ENCODE results near the gene MMP1.

The MMP1 gene

DNA sequence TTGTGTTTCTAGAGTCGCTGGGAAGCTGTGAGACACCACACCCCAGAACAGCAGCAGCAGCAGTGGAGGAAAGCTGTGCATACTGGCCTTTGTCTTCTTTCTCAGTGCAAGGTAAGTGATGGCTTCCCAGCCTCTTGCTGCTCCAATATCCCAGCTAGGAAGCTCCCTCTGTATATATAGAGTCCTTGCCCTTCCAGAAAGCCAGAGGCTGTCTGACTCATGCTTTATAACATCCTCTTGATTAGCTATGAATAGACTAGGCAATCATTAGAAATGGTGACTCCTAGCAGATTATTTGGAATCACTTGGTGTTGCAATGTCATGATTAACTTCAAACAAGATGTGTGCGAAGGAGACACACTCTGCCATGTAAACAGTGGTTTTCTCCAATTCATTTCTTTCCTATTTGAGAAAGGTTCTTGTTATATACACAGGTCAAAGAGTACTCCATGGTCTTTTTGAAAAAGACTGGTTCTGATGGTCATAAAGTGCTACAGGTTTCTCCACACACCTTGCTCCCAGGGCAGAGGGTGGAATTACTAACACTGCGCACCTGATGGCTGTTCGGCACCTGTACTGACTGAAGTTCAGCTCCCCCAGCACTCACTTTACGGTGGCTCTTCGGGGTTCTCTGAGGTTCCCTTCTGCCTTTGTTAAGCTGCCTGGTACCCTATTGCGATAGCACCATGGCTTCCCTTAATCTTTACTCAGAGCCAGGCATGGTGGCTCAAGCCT is at the start of gene MMP1:
TSS of gene MMP1 (minus strand) at position 149 of the 735 bp plus-strand sequence. CDS start at position 81, 68 bp downstream.
- DNase-seq (ENCODE audit: low read depth in 2 of 2, low spot score in 1 of 2), result no peak

DNA sequence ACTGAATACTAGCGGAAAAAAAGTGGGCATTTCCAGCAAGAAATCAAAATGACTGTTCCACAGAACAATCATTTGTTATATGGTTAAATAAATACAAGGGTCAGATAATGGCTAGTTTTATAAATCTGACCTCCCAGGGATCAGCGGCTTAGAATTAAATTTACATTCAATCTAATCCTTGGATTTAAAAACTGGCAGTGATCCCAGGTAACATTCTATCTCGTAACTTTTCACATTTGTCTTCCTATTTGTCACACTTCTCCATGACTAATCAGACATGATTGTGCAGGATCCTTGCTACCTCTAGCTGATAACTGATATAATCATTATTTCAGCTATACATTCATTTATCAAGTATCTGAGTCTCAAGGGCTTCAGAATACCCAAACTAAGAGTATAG is 48.3 kb upstream of the MMP1 start:
- DNase-seq (ENCODE audit: low read depth in 2 of 2, low spot score in 1 of 2), result no peak

DNA sequence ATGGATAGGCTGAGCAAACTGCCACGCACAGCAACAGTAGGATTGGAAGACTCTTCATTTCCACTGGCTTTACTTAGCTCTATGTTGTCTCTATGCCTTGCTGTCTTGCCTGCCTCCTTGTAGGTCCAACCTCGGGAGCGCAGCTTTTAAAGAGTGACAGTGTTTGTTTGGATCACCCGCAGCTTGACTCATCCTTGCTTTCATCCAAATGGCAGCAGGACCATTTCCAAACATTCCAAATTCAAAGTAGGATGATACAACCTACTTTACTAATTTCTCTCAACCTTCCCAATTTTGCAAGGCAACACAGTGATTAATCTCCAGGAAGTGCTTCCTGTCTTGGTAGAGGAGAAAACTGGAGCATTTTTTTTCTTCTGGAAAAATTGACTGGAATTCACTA is 45.5 kb upstream of the MMP1 start, which contains the start of gene MMP3:
TSS of gene MMP3 (minus strand) at position 121 of the 400 bp plus-strand sequence. CDS start at position 58, 63 bp downstream.
- DNase-seq (ENCODE audit: low read depth in 2 of 2, low spot score in 1 of 2), result no peak

DNA sequence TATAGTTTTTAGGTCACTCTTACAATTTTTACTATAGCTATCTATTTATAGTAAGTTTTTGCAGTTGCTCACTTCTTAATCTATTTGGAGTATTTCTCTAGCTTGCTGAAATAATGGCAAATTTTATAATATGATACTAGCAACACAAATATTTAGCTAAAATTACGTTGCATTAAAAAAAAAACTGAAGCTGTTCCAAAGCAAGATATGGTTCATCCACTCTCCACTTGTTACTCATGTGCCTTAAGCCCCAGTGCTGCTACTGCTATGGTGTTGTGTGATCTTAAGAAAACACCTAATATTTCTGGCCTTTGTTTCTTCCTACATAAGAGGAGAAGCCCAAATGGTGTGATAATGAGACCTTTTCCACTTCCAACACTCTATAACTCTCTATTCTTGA is 45.0 kb upstream of the MMP1 start:
- DNase-seq (ENCODE audit: low read depth in 2 of 2, low spot score in 1 of 2), result no peak

DNA sequence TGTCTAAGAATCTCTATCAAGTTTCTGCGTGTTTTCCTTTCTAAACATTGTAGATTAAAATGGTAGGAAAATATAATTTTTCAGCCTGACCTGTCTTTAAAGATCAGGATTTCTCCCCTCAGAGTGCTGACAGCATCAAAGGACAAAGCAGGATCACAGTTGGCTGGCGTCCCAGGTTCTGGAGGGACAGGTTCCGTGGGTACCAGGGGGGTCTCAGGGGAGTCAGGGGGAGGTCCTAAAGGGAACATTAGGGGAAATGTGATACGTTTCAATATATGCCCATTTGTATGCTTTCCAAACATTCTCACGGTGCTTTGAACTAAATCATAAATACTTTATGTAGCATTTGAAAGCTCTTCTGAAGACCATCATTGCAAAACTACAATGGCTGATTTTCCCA is 42.1 kb upstream of the MMP1 start:
- DNase-seq (ENCODE audit: low read depth in 2 of 2, low spot score in 1 of 2), result no peak

DNA sequence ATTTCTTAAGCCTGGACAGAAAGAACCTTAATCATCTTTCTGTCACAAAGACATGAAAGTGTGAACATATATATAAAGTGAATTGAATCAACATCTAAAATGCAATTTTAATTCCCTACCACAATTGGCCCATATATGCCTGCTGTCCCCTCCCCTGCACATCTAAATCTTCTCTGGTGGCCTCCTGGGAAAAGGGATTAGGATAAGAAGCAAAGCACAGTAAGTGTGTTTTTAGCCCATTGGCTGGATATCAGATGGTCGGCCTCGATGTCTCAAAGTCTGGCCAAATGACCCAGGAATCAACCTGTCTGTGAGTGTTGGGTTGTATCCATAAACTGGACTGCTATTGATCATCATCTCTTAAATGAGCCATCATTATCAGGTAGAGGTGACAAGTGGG is 39.7 kb upstream of the MMP1 start:
- DNase-seq (ENCODE audit: low read depth in 2 of 2, low spot score in 1 of 2), result no peak

DNA sequence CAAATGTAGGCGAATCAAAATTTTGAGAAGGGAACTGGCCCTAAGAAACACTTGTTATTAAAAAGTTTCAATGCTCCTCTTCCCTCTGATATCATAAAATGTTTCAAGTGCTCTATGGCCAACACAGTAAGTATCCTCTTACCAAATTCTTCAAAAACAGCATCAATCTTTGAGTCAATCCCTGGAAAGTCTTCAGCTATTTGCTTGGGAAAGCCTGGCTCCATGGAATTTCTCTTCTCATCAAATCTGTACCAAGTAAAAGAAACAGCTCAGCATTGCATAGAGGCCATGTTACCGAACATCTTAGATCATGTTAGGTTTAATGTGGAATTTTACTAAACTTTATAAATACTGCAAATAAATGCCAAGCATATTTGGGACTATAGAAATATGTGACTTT is 39.2 kb upstream of the MMP1 start:
- DNase-seq (ENCODE audit: low read depth in 2 of 2, low spot score in 1 of 2), result no peak

DNA sequence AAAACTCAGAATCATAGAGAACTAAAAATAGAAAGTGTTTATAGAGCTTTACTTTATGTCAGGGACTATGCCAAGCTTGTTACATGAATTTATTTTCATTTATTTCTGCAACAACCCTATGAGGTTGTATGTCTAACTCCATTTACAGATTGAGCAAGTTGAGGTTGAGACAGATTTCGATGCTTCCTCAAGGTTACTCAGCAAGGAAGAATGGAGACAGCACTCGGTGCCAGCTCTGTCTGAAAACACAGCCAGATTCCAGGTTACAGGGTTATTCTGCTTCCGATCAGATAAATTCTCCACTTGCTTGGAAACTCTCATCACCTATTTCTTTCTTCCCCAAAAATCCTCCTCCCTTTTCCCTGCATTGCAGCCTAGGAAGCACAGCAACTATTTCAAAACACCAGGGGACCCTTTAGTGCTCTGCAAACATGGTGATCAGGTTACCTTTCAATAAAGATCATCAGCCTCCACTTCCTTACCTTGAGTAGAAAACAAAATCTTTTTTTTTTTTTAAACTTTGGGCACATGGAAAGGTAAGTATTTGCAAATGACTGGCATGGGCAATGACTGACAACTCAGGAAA is 38.4 kb upstream of the MMP1 start:
- DNase-seq (ENCODE audit: low read depth in 2 of 2, low spot score in 1 of 2), result no peak

DNA sequence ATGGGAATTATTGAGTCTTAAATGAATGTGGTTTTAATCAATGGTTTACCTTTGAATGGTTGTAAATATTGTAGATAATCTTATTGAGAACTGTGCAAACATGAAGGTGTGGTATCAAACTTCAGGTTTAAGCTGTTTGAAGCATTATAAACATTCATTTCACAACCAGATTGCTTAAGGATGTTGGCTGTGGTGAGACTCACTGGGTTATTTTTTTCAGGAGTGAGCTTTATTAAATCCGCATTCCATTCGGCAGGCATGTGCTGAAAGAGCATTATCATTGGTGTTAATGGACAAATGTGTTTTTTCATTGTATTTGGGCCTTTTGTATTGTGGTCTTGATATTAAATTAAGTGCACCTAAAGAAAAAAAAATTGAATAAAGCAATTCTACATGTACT is 35.8 kb upstream of the MMP1 start:
- DNase-seq (ENCODE audit: low read depth in 2 of 2, low spot score in 1 of 2), result no peak

DNA sequence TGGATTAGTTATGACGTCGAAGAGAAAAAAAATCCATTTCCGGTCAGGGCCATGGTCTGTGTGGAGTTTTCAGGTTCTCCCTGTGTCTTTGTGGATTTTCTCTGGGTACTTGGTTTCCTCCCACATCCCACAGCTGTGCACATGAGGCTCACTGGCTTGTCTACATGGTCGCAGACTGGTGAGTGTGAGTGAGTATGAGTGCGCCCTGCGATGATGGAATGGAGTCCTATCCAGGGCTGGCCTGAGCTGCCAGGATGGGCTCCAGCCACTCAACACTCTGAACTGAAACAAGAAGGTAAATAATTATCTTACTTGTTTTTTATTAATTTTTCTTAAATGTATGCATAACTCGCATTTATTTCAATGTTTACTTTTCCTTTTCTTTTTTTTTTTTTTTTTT is 34.7 kb upstream of the MMP1 start:
- no peak for DNase-seq (ENCODE audit: low read depth in 2 of 2, low spot score in 1 of 2)

DNA sequence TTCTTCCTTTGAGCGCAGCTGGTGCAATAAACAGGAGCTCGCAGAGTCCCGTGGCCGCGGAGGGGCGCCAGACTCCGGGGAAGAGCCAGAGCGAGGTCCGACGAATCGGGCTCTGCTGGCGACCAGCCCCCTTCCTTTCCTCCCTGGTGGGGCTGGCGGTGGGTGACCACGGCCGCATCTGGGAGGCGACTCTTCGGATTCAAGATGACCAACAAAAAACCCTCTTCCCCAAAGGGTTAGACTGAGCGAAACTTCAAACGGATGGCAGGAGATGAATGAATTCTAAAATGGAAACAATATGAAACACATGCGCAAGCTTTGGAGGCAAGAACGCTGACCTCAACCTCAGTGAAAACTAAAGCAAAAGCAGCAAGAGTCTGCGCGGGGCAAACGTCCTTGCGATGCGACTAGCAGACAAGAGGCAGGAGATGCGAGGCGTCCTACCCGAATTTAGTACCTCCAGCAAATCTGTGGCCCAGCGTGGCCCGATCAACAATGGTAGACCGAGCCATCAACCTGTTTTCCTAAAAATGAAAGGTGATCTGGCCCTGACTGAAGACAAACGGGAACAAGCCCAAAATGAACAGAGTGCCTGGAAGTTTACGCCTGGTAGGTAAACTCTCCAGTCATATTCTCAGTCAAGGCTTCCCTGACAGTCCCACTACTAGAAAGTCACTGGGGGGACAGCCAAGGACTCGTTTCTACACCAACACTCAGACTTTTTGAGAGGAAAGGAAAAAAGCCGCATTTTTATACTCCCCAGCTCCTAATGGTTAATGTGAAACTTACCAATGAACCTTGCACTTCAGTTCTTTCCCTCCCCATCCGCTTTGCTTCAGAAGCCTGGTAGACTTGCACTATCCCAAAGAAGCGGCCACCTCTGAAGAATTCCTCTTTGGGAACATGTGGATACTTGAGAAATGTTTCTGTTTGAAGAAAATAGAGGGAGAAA is 33.8 kb upstream of the MMP1 start:
- DNase-seq (ENCODE audit: low read depth in 2 of 2, low spot score in 1 of 2), result no peak

DNA sequence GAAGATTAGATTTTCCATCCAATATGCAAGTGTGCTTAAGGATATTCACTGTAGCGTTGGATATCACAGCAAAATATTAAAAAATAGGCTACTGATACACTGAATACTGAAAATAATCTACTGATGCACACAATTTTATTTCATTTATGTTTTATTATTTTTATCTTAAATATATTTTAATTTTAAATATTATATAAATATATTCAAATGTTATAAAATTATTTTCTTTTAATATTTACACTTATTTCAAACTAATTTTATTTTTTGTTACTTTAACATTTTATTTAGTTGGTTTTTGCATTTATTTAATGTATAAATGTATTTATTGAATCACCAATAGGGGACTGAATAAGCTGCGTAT is 33.1 kb upstream of the MMP1 start:
- DNase-seq (ENCODE audit: low read depth in 2 of 2, low spot score in 1 of 2), result no peak

DNA sequence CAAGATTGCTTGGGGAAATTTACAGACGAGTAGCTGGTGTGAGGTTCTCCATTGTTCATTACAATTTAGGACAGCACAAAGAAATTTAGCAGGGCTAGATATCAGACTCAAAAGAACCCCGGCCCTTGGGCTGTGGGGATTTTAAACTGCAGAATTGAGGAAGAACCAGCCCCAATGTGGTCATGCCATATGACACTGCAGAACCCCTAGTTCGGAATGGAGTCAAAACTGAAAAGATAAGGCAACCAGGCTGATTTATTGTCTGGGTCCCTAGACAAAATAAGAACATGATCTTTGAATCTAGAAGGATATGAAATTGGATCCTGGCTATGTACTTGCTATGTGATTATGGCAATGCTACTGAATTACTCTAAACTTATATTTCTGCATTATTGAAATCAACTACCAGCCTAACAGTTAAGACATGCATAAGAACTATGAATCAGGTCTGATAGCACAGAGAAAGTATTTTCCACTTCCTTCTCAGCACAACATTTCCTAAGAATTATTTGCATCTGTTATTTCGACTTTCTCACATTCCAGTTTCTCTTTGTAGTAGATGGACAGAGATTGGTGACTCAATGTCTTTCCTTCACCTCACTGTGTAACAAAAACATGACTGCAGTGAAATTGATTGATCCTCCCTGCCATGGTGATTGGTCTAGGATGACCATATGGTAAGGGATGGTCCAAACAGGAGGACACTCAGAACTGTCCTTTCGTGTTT is 32.2 kb upstream of the MMP1 start:
- DNase-seq (ENCODE audit: low read depth in 2 of 2, low spot score in 1 of 2), result no peak

DNA sequence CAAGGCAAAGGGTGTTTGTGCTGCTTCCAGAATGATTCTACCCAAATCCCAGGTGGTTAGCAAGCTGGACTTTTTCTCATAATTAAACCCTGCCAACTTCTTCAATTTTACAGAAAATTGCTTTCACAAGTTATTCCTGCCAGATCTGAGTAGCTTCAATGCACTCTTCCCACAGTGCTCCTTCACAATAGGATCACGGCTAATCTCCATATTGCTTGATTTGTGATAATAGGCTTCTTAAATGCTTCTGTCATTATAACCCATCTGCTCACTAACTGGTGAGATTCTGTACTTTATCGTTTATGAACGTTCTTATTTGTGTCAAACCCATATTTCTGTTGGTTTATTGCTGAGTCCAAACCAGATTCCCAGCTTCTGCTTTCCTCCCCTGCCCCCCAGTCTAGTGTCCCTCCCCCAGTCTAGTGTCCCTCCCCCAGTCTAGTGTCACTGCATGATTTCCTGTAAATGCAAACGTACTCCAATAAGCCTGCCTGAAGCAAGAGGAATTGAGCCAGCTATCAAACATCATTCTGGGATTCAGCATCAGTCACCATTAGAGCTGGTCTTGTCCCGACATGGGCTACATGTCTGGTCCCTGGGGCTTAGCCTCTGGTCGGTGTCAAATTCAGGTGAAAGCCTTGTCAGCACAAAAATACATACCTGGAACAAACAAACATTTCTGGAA is 31.5 kb upstream of the MMP1 start:
- DNase-seq (ENCODE audit: low read depth in 2 of 2, low spot score in 1 of 2), result no peak

DNA sequence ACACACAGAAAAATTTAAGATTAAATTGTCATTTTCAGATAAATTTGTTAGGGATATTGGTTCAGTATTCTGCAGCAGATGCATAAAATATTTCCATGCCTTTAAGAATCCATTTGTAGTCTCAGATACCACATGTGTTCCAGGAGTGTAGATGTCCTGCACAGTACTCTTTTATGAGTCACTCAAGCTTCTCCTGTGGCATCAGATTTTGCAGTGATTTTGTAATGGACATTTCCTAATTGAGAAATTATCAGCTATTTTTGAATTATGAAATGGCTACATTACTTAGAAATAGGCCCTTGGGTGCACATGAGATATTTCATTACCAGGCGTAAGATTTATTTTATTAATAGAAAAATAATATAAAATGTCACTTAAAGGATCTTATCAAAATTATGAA is 26.6 kb upstream of the MMP1 start:
- no peak for DNase-seq (ENCODE audit: low read depth in 2 of 2, low spot score in 1 of 2)

DNA sequence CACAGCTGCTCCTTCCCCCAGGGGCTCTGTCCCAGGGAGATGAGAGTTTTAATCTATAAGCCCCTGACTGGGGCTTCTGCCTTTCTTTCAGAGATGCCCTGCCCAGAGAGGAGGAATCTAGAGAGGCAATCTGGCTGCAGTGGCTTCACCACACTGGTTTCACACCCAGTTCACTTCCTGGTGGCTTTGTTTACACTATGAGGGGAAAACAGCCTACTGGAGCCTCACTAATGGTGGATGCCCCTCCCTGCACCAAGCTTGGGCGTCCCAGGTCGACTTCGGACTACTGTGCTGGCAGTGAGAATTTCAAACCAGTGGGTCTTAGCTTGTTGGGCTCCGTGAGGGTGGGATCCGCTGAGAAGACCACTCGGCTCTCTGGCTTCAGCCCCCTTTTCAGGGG is 21.5 kb upstream of the MMP1 start:
- no peak for DNase-seq (ENCODE audit: low read depth in 2 of 2, low spot score in 1 of 2)

DNA sequence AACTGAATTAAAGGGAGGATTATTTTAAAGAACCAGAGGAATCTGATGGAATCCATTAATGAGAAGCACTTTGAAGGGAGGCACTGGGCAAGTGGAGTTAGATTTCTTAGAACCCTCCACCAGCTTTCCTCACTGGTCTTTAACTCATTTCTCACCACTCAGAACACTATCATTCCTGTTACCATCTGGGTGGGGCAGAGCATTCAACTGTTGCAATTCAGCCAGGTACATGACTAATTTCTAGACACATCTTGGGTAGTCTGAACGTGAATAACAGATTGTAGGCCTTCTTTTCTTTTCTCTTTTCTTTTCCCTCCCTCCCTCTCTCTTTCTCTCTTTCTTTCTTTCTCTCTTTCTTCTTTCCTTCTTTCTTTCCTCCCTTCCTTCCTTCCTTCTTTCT is 15.5 kb upstream of the MMP1 start:
- no peak for DNase-seq (ENCODE audit: low read depth in 2 of 2, low spot score in 1 of 2)

DNA sequence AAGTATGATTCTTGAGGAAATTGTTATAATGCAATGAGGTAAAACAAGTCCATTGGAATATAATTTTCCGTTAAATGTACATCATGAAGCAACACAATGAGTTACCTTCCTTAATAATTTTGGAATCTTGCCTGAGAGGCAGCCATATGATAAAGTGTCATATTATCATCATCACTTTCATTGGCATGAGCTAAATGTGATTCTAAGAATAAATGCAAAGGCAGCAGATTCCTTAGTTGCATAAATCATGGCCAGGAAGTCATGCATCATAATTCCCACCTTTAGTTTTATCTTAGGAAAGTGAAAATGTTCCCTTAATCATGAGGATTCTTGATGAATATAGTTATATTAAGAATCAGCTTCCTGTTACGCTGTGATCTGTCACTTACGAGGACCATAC is 14.2 kb upstream of the MMP1 start:
- DNase-seq (ENCODE audit: low read depth in 2 of 2, low spot score in 1 of 2), result no peak

DNA sequence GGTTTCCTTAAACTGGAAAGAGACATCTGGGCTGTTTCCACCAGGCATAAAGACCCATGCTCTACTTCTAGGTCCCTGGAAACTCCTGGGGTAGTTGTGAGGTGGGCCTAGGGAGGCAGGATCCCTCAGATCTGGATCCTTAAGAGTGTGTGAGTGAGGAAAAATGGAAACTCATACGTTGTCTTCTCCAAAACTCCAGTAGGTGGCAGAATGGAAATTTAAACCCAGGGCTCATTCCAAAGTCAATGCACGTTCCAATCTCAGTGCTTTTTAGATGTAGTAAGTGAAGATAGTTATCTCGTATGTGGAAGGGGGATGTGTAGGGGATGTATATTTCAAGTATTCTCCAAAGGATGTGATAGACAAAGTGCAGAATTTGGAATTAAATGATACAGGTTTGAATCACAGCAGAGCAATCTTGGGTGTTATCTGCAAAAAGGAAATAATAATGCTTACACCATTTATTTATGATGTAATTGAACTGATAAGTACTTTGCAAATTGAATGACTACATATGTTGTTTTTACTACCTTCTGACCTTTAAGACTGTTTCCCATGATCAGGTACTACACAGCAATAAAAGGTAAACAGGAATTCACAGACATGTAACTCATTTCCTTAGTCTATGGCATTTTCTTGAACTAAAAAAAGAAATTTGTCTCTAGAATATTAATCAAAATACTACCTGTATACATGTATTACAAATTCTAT is 13.1 kb upstream of the MMP1 start:
- no peak for DNase-seq (ENCODE audit: low read depth in 2 of 2, low spot score in 1 of 2)

DNA sequence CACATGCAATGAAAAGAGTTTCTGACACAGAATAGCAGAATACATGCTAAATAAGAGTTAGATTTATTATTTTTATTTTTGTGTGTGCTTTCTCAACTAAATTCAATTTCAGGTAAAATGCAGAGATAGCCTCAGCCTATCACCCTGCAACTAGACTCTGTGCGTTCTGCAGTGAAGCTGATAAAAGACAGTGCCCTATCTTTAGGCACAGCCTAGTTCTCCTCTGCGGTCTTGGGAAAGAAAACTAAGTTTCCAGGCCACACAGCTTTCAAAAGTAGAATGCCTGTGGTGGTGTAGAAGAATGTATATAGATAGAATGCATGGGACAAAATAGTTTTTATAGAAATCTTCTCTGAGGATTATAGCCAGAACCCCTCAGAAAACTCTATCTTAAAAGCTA is 12.0 kb upstream of the MMP1 start:
- DNase-seq (ENCODE audit: low read depth in 2 of 2, low spot score in 1 of 2), result no peak
